Measurements from ENCODE around the gene CARTPT.

DNA sequence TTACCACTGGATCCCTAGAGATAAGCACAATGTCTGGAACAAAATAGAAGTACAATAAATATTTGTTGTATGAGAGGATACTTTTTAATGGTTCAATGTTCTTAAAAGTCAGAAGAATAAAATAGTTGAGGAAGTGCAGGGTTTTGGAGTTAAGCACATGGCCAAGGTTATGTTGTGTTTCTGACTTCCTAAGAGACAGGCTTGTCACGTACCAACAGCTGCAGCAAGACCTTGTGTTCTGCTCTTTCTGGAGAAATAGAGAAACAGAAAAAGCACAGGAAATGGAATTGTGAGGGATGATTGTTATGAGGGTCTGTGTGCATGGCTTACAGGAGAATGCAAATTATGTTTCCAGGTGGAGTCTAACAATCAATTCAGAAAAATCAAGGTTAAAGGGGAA is 12.9 kb downstream of the CARTPT start:
- TF ChIP-seq, protein P1, sequence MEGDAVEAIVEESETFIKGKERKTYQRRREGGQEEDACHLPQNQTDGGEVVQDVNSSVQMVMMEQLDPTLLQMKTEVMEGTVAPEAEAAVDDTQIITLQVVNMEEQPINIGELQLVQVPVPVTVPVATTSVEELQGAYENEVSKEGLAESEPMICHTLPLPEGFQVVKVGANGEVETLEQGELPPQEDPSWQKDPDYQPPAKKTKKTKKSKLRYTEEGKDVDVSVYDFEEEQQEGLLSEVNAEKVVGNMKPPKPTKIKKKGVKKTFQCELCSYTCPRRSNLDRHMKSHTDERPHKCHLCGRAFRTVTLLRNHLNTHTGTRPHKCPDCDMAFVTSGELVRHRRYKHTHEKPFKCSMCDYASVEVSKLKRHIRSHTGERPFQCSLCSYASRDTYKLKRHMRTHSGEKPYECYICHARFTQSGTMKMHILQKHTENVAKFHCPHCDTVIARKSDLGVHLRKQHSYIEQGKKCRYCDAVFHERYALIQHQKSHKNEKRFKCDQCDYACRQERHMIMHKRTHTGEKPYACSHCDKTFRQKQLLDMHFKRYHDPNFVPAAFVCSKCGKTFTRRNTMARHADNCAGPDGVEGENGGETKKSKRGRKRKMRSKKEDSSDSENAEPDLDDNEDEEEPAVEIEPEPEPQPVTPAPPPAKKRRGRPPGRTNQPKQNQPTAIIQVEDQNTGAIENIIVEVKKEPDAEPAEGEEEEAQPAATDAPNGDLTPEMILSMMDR (IDR thresholded peaks at IDR 0.05): no peak
- TF ChIP-seq POLR2A (IDR thresholded peaks at IDR 0.05): no peak

Data from esophagus squamous epithelium (tissue), 4 donors.